HG02571 (cell line): ENCODE measurements around the gene JMJD7.

Experiments
- ATAC-seq: cut with Tn5 transposase; IDR thresholded peaks from one replicate; pipeline ENCODE4 v1.9.1; 2021; ENCODE audit warnings: mild to moderate bottlenecking, moderate library complexity; ENCODE audit not compliant: unreplicated experiment

JMJD7 gene

DNA sequence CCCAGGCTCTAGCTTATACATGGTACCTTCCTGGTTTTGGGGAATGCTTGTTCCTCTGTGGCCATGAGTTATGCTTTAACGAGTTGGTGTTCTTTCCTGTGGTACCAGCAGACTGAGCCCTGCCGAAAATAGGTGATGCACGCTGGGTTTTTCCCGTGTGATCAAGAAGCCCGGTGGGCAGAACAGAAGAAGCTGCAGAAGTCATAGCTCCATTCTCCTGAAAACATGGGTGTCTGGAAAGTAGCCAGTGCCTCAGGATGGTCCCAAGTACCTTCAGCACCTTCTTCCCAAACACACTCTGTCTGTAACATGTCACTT, 28.4 kb upstream of the JMJD7 start:
- no peak for ATAC-seq

DNA sequence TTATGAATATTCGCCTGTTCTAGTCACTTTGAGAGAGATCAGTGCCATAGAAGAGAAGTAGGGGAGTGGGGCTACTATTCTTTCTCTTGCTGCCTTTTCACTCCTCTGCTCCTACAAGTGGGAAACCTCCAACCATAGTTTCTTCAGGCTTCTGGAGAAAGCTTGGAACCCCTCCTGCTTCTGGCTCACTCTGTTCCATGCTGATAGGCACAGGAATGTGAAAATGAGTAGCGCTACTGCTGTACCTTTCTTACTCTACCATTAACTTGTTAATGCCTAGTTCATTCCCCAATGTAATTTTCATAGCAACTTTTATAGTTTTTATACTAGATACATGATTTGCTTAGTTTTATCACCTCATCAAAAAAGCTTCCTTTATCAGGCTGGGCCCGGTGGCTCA, 26.7 kb upstream of the JMJD7 start:
- no peak for ATAC-seq

DNA sequence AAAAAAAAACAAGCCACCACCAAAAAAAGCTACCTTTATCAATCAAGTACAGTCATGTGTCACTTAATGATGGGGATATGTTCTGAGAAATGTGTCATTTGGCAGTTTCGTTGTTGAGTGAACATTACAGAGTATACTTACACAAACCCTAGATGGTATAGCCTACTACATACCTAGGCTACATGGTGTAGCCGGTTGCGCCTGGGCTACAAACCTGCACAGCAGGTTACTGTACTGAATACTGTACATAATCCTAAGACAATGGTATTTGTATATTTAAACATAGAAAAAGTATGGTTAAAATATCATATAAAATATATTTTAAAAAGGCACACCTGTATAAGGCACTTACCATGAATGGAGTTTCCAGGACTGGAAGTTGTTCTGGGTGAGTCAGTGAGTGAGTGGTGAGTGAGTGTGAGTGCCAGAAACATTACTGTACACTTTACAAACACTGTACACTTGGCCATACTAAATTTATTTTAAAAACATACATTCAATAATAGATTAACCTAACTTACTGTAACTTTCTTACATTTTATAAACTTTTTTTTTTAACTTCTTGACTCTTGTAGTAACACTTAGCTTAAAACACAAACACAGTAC, 25.9 kb upstream of the JMJD7 start:
- no peak for ATAC-seq

DNA sequence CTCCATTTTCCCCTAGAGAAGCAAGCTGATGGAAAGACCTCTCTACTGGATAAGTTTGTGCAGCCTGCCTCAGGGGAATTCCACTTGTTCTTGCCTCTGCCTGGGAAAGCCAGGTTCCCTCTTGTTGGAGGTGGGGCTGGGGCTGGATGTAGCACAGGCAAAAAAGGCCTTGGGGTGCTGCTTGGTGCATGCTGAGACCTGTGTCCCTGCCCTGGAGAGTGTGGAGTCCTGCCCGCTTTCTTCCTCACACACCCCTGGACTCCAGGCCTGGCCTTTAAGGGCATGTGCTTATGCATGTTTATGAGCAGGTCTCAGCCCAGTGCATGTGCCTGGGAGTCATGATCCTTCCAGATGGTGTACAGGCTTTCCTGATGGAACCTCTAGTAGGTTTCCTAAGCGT, 23.5 kb upstream of the JMJD7 start:
- no peak for ATAC-seq

GRCh38 chr15:41804916-41805666, 22.8 kb upstream of the JMJD7 start:
- no peak for ATAC-seq

- no peak for ATAC-seq
These were observed 22.2 kb upstream of the JMJD7 start for GRCh38 chr15:41805711-41806110.

- ATAC-seq: no peak
These were observed 21.4 kb upstream of the JMJD7 start for GRCh38 chr15:41806291-41807181.

GRCh38 chr15:41809121-41809520, 18.8 kb upstream of the JMJD7 start:
- no peak for ATAC-seq

DNA sequence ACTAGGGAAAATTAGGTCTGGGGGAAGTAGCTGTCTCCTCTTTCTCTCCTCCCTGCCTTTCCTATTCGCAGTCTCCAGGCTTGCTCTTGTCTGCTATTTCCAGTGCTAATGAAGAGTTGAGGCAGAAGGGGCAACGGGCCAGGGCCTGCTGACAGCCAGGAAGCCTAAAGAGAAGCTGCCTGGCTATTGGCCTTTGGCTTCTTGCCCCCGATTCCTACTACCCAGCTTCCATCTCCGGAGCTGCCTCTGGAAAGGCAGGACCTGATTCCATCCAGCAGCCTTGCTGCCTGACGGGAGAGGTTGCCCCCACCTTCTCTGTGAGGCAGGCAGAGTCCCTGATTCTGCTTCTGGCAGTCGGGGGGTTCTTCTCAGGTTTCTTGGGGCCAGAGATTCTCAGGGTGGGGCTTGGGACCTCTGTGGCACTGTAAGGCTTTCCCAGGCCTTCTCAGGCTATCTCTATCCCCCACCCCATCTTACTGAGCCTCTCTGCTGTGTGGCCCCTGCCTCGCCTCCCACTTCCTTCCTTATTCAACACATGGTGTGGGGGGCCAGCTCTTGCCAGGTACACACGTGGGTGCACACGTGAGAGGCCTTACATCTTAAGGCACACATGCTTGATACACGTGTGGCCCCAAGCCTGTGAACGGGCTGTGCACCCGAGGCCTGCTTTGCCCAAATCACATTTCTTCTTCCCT, 18.2 kb upstream of the JMJD7 start:
- no peak for ATAC-seq

GRCh38 chr15:41810651-41811431, 17.1 kb upstream of the JMJD7 start:
- ATAC-seq: no peak

DNA sequence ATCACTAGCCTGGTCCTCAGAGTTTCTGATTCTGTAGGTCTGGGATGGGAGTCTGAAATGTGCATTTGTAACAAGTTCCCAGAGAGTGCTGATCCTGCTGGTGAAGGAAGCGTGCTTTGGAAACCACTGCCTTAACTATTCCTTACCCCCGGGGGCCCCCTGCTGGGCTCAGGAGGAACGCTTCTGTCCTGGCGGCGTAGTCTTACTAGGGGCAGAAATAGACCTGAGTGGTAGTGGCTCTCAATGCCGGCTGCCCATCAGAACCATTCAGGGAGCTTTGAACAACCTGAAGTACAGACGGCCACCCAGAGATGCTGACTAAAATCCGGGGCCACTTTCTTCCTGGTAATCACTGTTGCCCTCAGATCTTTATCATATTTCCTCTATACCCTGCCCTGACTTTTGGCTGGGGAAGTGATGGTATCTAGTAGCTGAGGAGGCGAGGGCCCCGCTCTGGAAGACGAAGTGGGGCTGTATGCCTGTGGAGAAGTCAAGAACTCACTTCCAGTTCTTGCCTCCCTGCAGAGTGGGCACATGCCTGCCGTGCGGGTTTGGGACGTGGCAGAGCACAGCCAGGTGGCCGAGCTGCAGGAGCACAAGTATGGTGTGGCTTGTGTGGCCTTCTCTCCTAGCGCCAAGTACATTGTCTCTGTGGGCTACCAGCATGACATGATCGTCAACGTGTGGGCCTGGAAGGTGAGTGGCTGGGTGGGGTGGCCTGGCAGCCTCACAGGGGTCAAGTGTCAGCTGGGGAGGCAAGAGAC, 16.3 kb upstream of the JMJD7 start:
- ATAC-seq: peak; percentile 59

GRCh38 chr15:41812820-41813375, 15.0 kb upstream of the JMJD7 start:
- ATAC-seq: no peak

GRCh38 chr15:41813426-41813825, 14.5 kb upstream of the JMJD7 start:
- ATAC-seq: no peak

- ATAC-seq: no peak
These were observed 13.4 kb upstream of the JMJD7 start for GRCh38 chr15:41814534-41814933.

- ATAC-seq: no peak
These were observed 11.1 kb upstream of the JMJD7 start for GRCh38 chr15:41816788-41817187.

GRCh38 chr15:41817327-41817726, 10.6 kb upstream of the JMJD7 start:
- ATAC-seq: no peak

GRCh38 chr15:41817781-41818180, 10.1 kb upstream of the JMJD7 start:
- ATAC-seq: no peak

GRCh38 chr15:41819455-41820050, 8.3 kb upstream of the JMJD7 start:
- ATAC-seq: no peak

DNA sequence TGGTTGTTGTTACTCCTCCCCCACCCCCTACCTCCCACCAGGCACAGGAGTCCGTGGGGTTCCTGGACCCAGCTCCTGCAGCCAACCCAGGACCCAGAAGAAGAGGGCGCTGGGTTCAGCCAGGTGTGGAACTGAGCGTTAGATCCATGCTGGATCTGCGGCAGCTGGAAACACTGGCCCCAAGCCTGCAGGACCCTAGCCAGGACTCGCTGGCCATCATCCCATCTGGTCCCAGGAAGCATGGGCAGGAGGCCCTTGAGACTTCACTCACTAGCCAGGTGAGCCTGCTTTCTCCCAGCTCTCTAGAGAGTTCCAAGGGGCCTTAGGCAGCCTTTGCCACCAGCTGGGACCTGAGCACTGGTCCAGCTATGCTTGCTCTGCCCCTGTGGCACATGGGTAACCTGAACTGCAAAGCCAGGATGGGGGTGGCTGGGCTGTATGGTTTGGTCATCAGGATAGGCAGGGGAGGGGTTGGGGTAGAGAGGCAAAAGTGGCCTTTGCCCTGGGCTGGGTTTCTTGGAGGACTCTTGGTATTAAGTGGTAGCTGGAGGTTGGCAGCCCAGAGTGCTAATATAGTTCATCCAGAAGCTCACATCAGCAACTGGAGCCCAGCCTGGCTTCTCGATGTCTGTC, 7.0 kb upstream of the JMJD7 start:
- ATAC-seq: no peak
